ENCODE data around the gene TTC22.
A peak's percentile ranks its signal among the peaks of the same experiment; 100 is the strongest.

Gene TTC22

GRCh38 chr1:54834007-54834541 lies 33.0 kb upstream of the TTC22 start:
- no peak for DNase-seq (ENCODE audit: low read depth)

GRCh38 chr1:54833121-54833520 lies 32.0 kb upstream of the TTC22 start:
- no peak for DNase-seq (ENCODE audit: low read depth)

- no peak for DNase-seq (ENCODE audit: low read depth)
Measured at GRCh38 chr1:54826226-54826816, 25.2 kb upstream of the TTC22 start.

- no peak for DNase-seq (ENCODE audit: low read depth)
Measured at GRCh38 chr1:54825696-54826095, 24.6 kb upstream of the TTC22 start.

- no peak for DNase-seq (ENCODE audit: low read depth)
Measured at GRCh38 chr1:54823670-54824069, 22.5 kb upstream of the TTC22 start.

- no peak for DNase-seq (ENCODE audit: low read depth)
Measured at GRCh38 chr1:54819733-54820132, 18.6 kb upstream of the TTC22 start.

- DNase-seq (ENCODE audit: low read depth), result no peak
Measured at GRCh38 chr1:54819195-54819536, 18.0 kb upstream of the TTC22 start.

- no peak for DNase-seq (ENCODE audit: low read depth)
Measured at GRCh38 chr1:54818461-54819194, 17.5 kb upstream of the TTC22 start.

GRCh38 chr1:54816951-54817350 lies 15.8 kb upstream of the TTC22 start:
- DNase-seq (ENCODE audit: low read depth), result no peak

- no peak for DNase-seq (ENCODE audit: low read depth)
Measured at GRCh38 chr1:54816130-54816529, 15.0 kb upstream of the TTC22 start.

GRCh38 chr1:54815086-54815876 lies 14.2 kb upstream of the TTC22 start:
- no peak for DNase-seq (ENCODE audit: low read depth)

- no peak for DNase-seq (ENCODE audit: low read depth)
Measured at GRCh38 chr1:54814571-54814970, 13.4 kb upstream of the TTC22 start.

- no peak for DNase-seq (ENCODE audit: low read depth)
Measured at GRCh38 chr1:54814126-54814498, 13.0 kb upstream of the TTC22 start.

- no peak for DNase-seq (ENCODE audit: low read depth)
Measured at GRCh38 chr1:54813485-54814125, 12.5 kb upstream of the TTC22 start.

GRCh38 chr1:54812801-54813484 lies 11.8 kb upstream of the TTC22 start:
- DNase-seq (ENCODE audit: low read depth), result no peak

- no peak for DNase-seq (ENCODE audit: low read depth)
Measured at GRCh38 chr1:54811739-54812655, 10.9 kb upstream of the TTC22 start.

GRCh38 chr1:54811066-54811465 lies 9.9 kb upstream of the TTC22 start:
- no peak for DNase-seq (ENCODE audit: low read depth)

GRCh38 chr1:54810153-54810942 lies 9.2 kb upstream of the TTC22 start:
- DNase-seq (ENCODE audit: low read depth), result peak; percentile 11

- no peak for DNase-seq (ENCODE audit: low read depth)
Measured at GRCh38 chr1:54809496-54810074, 8.5 kb upstream of the TTC22 start.

Measured in T-helper 22 cell (primary cell).